HG03558 (cell line): ENCODE measurements around the gene PRKAR1B.
"Not testable (repeated sequence)": the region's sequence is repeated elsewhere in the genome, so short reads cannot be mapped to it uniquely, and the experiment has no call there.

Experiments
- ATAC-seq: cut with Tn5 transposase; IDR thresholded peaks from one replicate; pipeline ENCODE4 v1.9.1; 2021; ENCODE audit warnings: moderate number of reproducible peaks; ENCODE audit not compliant: unreplicated experiment; ENCODE audit errors: extremely low read depth

PRKAR1B gene

DNA sequence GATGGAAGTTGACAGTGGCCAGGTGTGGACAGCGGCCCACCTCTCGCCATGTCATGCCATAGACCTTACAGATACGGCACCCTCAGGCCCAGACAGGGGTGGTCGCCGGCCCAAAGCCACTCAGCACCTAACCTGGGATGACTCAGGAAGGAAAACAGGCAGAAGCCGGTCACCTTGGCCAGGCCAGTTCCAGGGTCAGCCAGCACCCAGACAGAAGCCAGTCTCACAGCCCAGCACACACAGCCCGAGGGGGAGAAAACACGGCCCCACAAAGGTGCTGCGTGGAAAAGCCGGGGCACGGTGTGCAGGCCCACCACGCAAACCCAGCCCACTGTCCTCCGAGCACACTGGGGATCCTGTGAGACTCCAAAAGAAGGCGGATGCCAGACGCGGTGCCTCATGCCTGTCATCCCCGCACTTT lies 95.8 kb downstream of the PRKAR1B start:
- no peak for ATAC-seq

- ATAC-seq: no peak
Observed at GRCh38 chr7:630539-630938, 96.5 kb downstream of the PRKAR1B start.

DNA sequence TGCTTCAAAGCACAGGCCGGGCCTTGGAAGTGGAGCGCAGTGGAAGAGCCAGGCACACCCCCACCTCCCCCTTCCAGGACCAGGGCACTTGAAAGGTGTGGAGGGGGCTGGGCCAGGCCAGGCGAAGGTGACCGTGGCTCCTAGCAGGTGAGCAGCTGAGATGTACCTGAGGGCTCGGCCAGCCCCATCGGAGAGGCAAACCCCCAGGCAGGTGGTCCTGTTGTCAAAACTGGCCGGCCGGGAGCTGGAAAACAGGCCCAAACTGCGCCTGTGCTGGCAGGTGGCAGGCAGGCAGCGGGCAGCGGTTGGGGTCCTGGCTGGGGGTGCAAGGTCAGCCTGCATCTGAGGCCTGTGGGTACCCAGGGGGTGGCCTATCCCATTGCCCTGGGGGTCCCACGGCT lies 97.0 kb downstream of the PRKAR1B start:
- ATAC-seq: no peak

DNA sequence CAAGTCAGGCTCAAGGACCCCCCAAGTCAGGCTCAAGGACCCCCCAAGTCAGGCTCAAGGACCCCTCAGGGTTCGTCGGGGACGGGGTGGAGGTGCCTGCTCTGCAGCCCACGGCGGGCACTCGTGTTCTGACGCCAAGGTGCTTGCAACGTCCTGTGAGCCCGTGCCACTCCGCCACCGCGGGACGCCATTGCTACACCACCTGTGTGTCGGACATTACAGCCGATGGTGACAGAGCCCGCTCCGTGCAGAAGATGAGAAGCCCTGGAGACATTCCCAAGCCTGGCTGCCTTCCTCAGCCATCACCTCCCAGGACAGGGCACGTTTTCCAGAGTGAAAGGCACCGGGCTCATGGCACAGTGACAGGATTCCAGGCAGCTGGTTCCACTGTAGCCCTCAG lies 98.3 kb downstream of the PRKAR1B start:
- no peak for ATAC-seq

GRCh38 chr7:628402-628763 lies 98.7 kb downstream of the PRKAR1B start:
- no peak for ATAC-seq

- ATAC-seq: no peak
Observed at GRCh38 chr7:627661-628401, 99.2 kb downstream of the PRKAR1B start.

DNA sequence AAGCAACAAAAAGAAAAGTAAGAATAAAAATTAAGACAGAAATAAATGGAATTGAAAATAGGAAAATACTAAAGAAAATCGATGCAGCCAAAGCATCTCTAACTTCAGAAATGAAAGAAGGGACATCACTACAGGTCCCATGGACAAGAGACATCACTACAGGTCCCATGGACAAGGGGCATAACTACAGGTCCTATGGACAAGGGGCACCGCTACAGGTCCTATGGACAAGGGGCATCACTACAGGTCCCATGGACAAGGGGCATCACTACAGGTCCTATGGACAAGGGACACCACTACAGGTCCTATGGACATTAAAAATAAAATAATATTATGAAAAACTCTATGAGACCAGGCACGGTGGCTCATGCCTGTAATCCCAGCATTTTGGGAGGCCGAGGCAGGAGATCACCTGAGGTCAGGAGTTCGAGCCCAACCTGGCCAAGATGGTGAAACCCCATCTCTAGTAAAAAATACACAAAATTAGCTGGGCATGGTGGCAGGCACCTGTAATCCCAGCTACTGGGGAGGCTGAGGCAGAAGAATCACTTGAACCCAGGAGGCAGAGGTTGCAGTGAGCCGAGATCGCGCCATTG lies 101.6 kb downstream of the PRKAR1B start:
- ATAC-seq: no peak

DNA sequence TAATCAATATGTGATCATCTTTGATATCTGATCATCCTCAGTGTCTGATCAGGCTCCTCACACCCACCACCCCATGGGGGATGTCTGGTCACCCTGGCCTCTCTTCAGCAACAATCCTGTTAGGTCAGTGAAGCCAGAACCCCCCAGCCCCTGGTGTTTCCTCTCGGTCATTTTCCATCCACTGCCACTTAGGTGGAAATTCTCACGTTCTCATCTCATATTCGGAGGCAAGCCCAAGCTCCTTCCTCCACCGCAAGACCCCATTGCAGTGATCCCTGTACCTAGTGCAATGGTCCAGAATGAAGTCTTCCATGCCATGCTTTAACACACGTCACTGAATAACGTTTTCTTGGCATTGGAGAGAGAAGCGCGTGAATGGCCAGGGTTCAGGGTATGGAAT lies 103.6 kb downstream of the PRKAR1B start:
- ATAC-seq: no peak

GRCh38 chr7:621572-622285 lies 105.4 kb downstream of the PRKAR1B start:
- no peak for ATAC-seq

DNA sequence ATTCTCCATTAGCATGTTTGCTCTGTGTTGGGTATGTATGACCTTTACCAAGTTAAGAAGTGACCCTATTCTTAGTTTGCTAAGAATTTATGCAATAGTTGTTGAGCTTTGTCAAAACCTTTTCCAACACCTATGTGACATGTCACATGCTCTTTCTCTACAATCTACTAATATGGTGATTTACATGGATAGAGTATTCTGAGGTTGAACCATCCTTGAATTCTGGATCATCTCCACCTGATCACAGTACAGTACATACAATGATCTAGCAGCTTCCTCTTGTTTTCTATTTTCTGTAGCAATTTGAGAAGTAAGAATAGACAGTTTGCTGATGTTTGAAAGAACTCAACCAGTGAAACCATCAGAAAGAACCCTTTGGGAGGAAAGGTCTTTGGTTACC lies 106.2 kb downstream of the PRKAR1B start:
- no peak for ATAC-seq

DNA sequence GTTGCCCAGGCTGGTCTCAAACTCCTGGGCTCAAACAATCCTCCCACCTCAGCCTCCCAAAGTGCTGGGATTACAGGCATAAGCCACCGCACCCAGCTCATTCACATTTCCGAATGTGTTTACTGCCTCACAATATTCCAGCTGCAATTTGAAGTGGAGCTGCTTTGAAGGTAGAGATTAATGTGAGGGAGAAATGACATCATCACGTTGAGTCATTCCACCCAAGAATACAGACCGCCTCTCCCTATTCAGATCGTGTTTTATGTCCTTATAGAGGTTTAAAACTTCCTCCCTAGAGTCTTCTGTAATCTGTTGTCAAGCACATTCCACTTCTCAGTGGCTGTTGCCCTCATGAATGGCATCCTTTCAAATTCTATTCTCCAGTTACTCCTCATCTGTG lies 107.0 kb downstream of the PRKAR1B start:
- no peak for ATAC-seq

DNA sequence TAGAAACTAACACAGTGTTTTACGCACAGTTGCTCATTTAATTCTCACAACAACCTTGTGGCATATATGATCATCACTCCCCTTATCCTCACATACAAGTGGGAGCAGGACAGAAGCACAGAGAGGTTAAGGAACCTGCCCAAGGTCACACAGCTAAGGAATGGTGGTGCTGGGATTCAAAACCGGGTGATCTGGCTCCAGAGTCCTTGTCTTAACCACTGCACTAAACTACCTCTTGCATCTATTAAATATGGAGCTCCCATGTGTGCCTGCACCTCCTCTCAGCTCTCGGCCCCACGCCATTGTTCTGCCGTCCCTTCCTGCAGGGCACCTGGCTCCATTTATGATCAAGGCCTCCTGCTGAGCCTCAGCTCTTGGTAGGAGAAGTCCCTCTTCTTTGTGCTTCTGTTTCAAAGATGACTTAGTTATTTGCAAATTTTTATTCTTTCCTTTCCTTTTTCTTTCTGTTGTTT lies 107.7 kb downstream of the PRKAR1B start:
- no peak for ATAC-seq

GRCh38 chr7:618539-619367 lies 108.3 kb downstream of the PRKAR1B start:
- ATAC-seq: no peak

GRCh38 chr7:617614-618538 lies 109.2 kb downstream of the PRKAR1B start:
- no peak for ATAC-seq

DNA sequence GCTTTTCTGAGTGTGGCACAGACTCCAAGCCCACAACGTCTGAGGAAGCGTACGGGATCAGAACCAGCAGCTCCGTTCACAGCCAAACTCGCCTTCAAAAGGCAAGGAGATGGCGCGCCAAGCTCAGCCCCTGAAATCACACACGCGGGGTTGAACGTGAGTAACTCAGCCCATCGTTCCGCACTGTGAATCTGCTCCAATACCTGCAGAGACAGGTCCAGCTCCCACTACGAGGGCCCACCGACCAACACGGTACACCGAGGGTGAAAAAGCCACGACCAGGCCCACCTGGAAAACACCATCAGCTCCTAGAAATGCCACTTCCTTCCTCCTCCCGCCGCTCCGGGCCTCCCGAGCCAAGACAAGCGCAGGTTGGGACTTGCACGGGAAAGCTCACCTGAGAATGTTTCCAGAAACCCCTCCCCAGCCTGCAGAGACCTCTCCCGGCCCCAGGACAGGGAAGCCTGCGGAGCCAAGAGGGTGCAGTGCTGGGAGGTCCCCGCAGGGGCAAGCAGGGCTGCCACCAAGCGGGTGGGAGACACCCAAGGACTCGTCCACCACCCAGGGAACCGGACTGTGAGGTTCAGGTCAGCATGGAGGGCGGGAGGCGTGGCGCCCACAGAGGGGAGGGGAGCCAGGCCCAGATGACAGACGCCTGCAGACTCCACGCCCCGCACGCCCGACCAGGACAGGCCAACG lies 113.5 kb downstream of the PRKAR1B start:
- no peak for ATAC-seq

- ATAC-seq: not testable (repeated sequence)
Observed at GRCh38 chr7:611837-612236, 115.2 kb downstream of the PRKAR1B start.

- ATAC-seq: no peak
Observed at GRCh38 chr7:611281-611810, 115.7 kb downstream of the PRKAR1B start.

- no peak for ATAC-seq
Observed at GRCh38 chr7:610531-611280, 116.4 kb downstream of the PRKAR1B start.
